ENCODE data around the gene CLEC11A. TPM values are rescaled to one million over a fixed set of nuclear protein-coding genes. Genes with fewer than 3 reads are reported as not detected.
A peak's percentile ranks its signal among the peaks of the same experiment; 100 is the strongest.

The CLEC11A gene, protein sequence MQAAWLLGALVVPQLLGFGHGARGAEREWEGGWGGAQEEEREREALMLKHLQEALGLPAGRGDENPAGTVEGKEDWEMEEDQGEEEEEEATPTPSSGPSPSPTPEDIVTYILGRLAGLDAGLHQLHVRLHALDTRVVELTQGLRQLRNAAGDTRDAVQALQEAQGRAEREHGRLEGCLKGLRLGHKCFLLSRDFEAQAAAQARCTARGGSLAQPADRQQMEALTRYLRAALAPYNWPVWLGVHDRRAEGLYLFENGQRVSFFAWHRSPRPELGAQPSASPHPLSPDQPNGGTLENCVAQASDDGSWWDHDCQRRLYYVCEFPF
- polyA plus RNA-seq (2011; rRNA removed) = 1.4 and 1.5 TPM in 2 replicates
- polyA plus RNA-seq (2012; cell fraction: cytosol; rRNA removed) = 5.7 and 9.0 TPM in 2 replicates
- polyA plus RNA-seq (2012; cell fraction: nucleus; rRNA removed) = 9.7 and 13.1 TPM in 2 replicates
- polyA plus RNA-seq (2017; fragmentation: RNase III; extraction: RNeasy Plus Mini Kit Qiagen cat#74134 plus additional on column Dnase treatment) = 5.0 to 6.4 TPM (median 6.2 TPM) in 3 replicates
- polyA minus RNA-seq (2011; rRNA and poly(A)+ RNA removed) = 0.34 and 0.37 TPM in 2 replicates

DNA sequence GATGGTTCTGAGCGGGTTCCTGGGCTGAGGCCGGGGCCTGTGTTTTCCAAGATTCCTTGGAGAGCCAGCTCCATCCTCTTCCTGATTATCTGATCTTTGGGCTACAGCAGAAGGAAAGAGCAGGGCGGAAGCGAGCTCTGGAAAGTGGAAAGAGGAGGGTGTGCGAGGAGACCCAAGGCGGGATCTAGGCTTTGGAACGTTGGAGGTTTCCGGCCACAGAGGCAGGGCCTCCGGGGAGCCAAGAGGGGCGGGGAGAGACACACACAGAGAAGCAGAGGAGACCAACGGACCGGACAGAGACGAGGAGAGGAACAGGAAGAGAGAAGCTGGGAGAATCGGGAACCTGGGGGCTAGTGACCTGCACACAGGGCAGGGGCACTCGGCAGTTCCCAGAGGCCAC lies at the start of gene CLEC11A:
Gene CLEC11A (plus strand): TSS at position 296 of the 400 bp plus-strand sequence. CDS start 162 bp downstream, outside the sequence.
- Histone ChIP-seq H3K4me3 (peak within 1 kb of the TSS; percentile 47), H3K27ac (peak within 1 kb of the TSS; percentile 68 to 86), H3K9me3 (no peaks in the 10 kb centered on the region), H3K4me2 (peak within 1 kb of the TSS; percentile 96), H3K4me1 (peaks cover 25% of the 10 kb centered on the region)
- ATAC-seq = no peak
- no peak for FAIRE-seq
- TF ChIP-seq CHD2 (IDR thresholded peaks at IDR 0.05; ENCODE audit: low read length, partially characterized antibody) (no peak), ELK1 (IDR thresholded peaks at IDR 0.05; ENCODE audit: low read depth, low read length) (no peak), HOXA7 (CRISPR knock-in tag; IDR thresholded peaks at IDR 0.05) (no peak), MYC (IDR thresholded peaks at IDR 0.05; ENCODE audit: borderline replicate concordance, low read length) (no peak), PBX3 (IDR thresholded peaks at IDR 0.05) (no peak)
- CTCF ChIA-PET = interaction anchor here (0.7 to 18.4 kb wide), 15 partner anchors 10 to 200 kb away, joined by 3 to 272 read pairs (median 10); no protein-coding TSS in a partner anchor
- 77% methylated on average over 15 of the region's 15 CpGs for WGBS (ENCODE audit: missing lambda C conversion rate)
- no peak for DNase-seq (ENCODE audit: low read depth in 1 of 2, low spot score in 1 of 2)
- POLR2A ChIA-PET = no interaction called here

- Histone ChIP-seq H3K4me2 (no peak overlapping the region), H3K27ac (no peak overlapping the region), H3K4me3 (no peak overlapping the region), H3K4me1 (no peaks in the 10 kb centered on the region), H3K9me3 (peaks cover 5% of the 10 kb centered on the region; the same call in 2 of the 3 replicates)
- POLR2A ChIA-PET = no interaction called here
- CTCF ChIA-PET = interaction anchor here (0.6 to 1.3 kb wide), 4 partner anchors 96 to 245 kb away, joined by 3 read pairs; no protein-coding TSS in a partner anchor
- WGBS (ENCODE audit: missing lambda C conversion rate) = 11% methylated on average over 1 of the region's 1 CpG
- TF ChIP-seq BCL3 (IDR thresholded peaks at IDR 0.05) (no peak), POLR2AphosphoS2 (conservative IDR thresholded peaks at IDR 0.05; ENCODE audit: low read length) (no peak), SMC3 (IDR thresholded peaks at IDR 0.05) (no peak), TP53 (CRISPR knock-in tag; IDR thresholded peaks at IDR 0.05) (no peak), EHF (CRISPR knock-in tag; IDR thresholded peaks at IDR 0.05) (no peak), HOXA7 (CRISPR knock-in tag; IDR thresholded peaks at IDR 0.05) (no peak), MAFK (IDR thresholded peaks at IDR 0.05; ENCODE audit: partially characterized antibody) (no peak), HDAC2 (IDR thresholded peaks at IDR 0.05) (no peak), CBX8 (IDR thresholded peaks at IDR 0.05) (no peak), ELK1 (IDR thresholded peaks at IDR 0.05; ENCODE audit: low read depth, low read length) (no peak), RFX5 (IDR thresholded peaks at IDR 0.05) (no peak), ZSCAN20 (CRISPR knock-in tag; IDR thresholded peaks at IDR 0.05) (no peak), BHLHE40 (IDR thresholded peaks at IDR 0.05; ENCODE audit: low read depth, low read length) (no peak), FOXS1 (CRISPR knock-in tag; IDR thresholded peaks at IDR 0.05) (no peak), RNF2 (IDR thresholded peaks at IDR 0.05; ENCODE audit: borderline replicate concordance, low read depth) (no peak), PBX3 (IDR thresholded peaks at IDR 0.05) (no peak), CEBPB (IDR thresholded peaks at IDR 0.05) (no peak), MAZ (IDR thresholded peaks at IDR 0.05; ENCODE audit: borderline replicate concordance, low read depth, low read length) (no peak)
- TF ChIP-seq, protein P1, sequence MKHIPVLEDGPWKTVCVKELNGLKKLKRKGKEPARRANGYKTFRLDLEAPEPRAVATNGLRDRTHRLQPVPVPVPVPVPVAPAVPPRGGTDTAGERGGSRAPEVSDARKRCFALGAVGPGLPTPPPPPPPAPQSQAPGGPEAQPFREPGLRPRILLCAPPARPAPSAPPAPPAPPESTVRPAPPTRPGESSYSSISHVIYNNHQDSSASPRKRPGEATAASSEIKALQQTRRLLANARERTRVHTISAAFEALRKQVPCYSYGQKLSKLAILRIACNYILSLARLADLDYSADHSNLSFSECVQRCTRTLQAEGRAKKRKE (CRISPR knock-in tag; IDR thresholded peaks at IDR 0.05; ENCODE audit: low read depth) = no peak
- TF ChIP-seq, protein P2, sequence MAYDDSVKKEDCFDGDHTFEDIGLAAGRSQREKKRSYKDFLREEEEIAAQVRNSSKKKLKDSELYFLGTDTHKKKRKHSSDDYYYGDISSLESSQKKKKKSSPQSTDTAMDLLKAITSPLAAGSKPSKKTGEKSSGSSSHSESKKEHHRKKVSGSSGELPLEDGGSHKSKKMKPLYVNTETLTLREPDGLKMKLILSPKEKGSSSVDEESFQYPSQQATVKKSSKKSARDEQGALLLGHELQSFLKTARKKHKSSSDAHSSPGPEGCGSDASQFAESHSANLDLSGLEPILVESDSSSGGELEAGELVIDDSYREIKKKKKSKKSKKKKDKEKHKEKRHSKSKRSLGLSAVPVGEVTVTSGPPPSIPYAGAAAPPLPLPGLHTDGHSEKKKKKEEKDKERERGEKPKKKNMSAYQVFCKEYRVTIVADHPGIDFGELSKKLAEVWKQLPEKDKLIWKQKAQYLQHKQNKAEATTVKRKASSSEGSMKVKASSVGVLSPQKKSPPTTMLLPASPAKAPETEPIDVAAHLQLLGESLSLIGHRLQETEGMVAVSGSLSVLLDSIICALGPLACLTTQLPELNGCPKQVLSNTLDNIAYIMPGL (CRISPR knock-in tag; IDR thresholded peaks at IDR 0.05; ENCODE audit: borderline replicate concordance) = no peak
- ATAC-seq (no peak), FAIRE-seq (no peak), DNase-seq (ENCODE audit: low read depth in 1 of 2, low spot score in 1 of 2) (no peak)
Observed at GRCh38 chr19:50676625-50677197, 46.5 kb upstream of the CLEC11A start.
